ENCODE data around the gene ZNF454.

ZNF454 gene

GRCh38 chr5:178988436-178989220 lies 47.6 kb downstream of the ZNF454 start:
- H3K4me3 ChIP-seq (ENCODE audit: low read depth, low read length) = no peak overlapping the region
- TF ChIP-seq, protein P1, sequence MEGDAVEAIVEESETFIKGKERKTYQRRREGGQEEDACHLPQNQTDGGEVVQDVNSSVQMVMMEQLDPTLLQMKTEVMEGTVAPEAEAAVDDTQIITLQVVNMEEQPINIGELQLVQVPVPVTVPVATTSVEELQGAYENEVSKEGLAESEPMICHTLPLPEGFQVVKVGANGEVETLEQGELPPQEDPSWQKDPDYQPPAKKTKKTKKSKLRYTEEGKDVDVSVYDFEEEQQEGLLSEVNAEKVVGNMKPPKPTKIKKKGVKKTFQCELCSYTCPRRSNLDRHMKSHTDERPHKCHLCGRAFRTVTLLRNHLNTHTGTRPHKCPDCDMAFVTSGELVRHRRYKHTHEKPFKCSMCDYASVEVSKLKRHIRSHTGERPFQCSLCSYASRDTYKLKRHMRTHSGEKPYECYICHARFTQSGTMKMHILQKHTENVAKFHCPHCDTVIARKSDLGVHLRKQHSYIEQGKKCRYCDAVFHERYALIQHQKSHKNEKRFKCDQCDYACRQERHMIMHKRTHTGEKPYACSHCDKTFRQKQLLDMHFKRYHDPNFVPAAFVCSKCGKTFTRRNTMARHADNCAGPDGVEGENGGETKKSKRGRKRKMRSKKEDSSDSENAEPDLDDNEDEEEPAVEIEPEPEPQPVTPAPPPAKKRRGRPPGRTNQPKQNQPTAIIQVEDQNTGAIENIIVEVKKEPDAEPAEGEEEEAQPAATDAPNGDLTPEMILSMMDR (IDR thresholded peaks at IDR 0.05; ENCODE audit: low read depth, low read length) = no peak

DNA sequence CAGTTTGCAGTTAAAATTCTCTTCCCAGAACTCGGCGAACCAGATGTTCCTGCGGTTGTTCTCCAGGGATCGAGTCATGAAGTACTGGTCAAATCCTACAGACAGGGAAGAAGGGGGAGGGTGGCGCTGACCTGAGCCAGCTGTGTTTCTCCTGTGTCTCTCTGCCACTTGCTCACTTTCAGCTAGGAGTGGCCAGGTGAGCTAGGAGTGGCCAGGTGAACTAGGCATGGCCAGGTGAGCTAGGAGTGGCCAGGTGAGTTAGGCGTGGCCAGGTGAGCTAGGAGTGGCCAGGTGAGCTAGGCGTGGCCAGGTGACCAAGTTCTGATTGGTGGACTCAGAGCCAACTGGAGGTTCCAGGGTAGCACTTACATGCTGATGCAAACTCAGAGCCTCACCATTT lies 48.3 kb downstream of the ZNF454 start:
- TF ChIP-seq, protein P1 (IDR thresholded peaks at IDR 0.05; ENCODE audit: low read depth, low read length) = no peak
- H3K4me3 ChIP-seq (ENCODE audit: low read depth, low read length) = no peak overlapping the region

GRCh38 chr5:178990491-178990890 lies 49.5 kb downstream of the ZNF454 start:
- TF ChIP-seq, protein P1 (IDR thresholded peaks at IDR 0.05; ENCODE audit: low read depth, low read length) = no peak
- no peak overlapping the region for H3K4me3 ChIP-seq (ENCODE audit: low read depth, low read length)

GRCh38 chr5:178991190-178992145 lies 50.5 kb downstream of the ZNF454 start:
- TF ChIP-seq, protein P1 (IDR thresholded peaks at IDR 0.05; ENCODE audit: low read depth, low read length) = no peak
- H3K4me3 ChIP-seq (ENCODE audit: low read depth, low read length) = no peak overlapping the region

DNA sequence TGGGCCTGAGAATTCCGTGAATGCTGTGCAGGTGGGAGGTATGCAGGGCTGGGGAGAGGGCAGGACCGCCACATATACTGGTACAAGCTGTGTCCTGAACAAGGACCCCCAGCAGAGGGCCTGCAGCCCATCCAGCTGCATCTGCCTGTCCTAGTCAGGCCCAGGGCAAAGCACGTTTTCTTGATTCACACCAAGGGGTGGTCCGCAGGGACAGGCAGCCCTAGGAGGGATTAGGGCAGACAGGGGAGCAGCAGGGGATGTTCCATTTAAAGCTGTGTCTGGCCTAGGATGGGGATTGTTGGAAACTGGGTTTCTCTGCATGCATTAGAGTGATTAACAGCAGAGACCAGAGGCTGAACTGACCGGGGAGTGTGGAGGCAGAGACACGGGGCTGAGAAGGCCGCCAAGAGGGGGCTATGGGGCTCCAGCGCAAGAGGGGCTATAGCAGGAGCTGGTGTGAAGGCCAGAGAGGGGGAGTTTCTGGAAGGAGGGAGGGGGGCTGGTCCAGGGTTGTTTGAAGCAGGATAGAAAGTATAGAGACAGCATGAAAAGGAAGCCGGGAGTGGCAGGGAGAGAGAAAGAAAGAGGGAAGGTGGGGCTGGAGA lies 51.4 kb downstream of the ZNF454 start:
- TF ChIP-seq, protein P1 (IDR thresholded peaks at IDR 0.05; ENCODE audit: low read depth, low read length) = no peak
- H3K4me3 ChIP-seq (ENCODE audit: low read depth, low read length) = no peak overlapping the region

DNA sequence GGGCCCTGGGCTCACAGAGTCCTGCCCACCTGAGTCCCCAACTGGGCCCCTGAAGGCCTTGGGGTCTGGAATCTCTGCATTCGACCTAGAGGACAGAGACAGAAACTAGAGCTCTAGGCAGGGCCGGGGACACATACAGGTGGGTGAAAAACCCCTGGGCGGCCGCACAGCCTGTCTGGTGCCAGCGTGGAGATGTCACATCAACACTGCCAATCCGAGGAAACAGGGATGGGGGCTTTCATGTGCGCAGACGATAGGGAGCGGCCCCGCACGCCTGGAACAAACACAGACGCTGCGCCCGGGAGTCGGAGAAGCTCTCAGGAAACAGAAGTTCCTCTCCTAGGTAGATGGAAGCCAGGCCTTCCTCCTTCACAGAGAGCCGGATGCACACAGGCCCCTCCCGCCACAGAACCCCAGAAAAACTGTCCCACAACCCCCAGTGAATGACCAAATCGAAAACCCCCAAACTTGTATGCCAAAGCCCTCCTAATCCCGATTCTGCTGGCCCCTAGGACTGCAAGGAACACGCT lies 52.3 kb downstream of the ZNF454 start:
- TF ChIP-seq, protein P1 (IDR thresholded peaks at IDR 0.05; ENCODE audit: low read depth, low read length) = no peak
- H3K4me3 ChIP-seq (ENCODE audit: low read depth, low read length) = no peak overlapping the region

All from WI38 (cell line).